K562 treated with DMSO at 1 percent for 4 hours (cell line): Measurements from ENCODE around the gene PRDX3. TPM values are rescaled to one million over a fixed set of nuclear protein-coding genes. Genes with fewer than 3 reads are reported as not detected.

Experiments used
- total RNA-seq: library from RNA; unstranded; fragments of 300-600 nt; gene quantifications from 2 replicates; pipeline ENCODE4 v1.2.3, GENCODE V29; 2022; ENCODE audit not compliant: insufficient read depth

PRDX3 gene
- 122 and 136 TPM in 2 replicates for total RNA-seq

GRCh38 chr10:119178372-119179119 lies at the start of gene PRDX3:
PRDX3 (minus strand) TSS chr10:119178812; CDS start chr10:119178790, 22 bp downstream.

GRCh38 chr10:119207366-119207666 lies 28.7 kb upstream of the PRDX3 start, which contains the start of gene GRK5:
GRK5 (plus strand) TSS chr10:119207571; CDS start chr10:119207918, 347 bp downstream.

GRCh38 chr10:119165171-119166117 lies 13.2 kb downstream of the PRDX3 start, which contains the start of gene SFXN4:
SFXN4 (minus strand) TSS chr10:119165714; CDS start chr10:119165647, 67 bp downstream.

Other genes starting within 250 kb of the PRDX3 start
- gene NANOS1, start 149.1 kb downstream of the PRDX3 start, total RNA-seq, result not detected in 2 replicates
- gene EIF3A, start 98.0 kb downstream of the PRDX3 start, total RNA-seq, result 77.8 and 77.9 TPM in 2 replicates
- 17.1 and 21.5 TPM in 2 replicates for gene DENND10, start 74.7 kb downstream of the PRDX3 start, total RNA-seq
- 26.5 and 41.2 TPM in 2 replicates for gene SFXN4, start 13.1 kb downstream of the PRDX3 start, total RNA-seq
- gene GRK5, start 28.8 kb upstream of the PRDX3 start, total RNA-seq, result 1.3 and 1.9 TPM in 2 replicates